HCT116 (cell line): Measurements from ENCODE around the gene SEC23A. TPM values are rescaled to one million over a fixed set of nuclear protein-coding genes. Genes with fewer than 3 reads are reported as not detected.

Source experiments
- ATF3 ChIP-seq: IDR thresholded peaks from 2 replicates; pipeline ENCODE4 v1.6.1; 2012
- EGR1 ChIP-seq: IDR thresholded peaks from 2 replicates; pipeline ENCODE4 v1.6.1; 2012; ENCODE audit warnings: low read depth
- EZH2 ChIP-seq: fragments of 200-600 bp; sonication (generic); IDR thresholded peaks from 2 replicates; pipeline ENCODE4 v1.6.1; 2017; ENCODE audit warnings: antibody characterized with exemption, mixed run types
- EZH2phosphoT487 ChIP-seq: fragments of 200-600 bp; IDR thresholded peaks from 2 replicates; pipeline ENCODE4 v1.6.1; 2018; ENCODE audit warnings: antibody characterized with exemption, borderline replicate concordance
- FOSL1 ChIP-seq: IDR thresholded peaks from 2 replicates; pipeline ENCODE4 v1.6.1; 2012; ENCODE audit warnings: low read depth
- JUND ChIP-seq: IDR thresholded peaks from 2 replicates; pipeline ENCODE4 v1.6.1; 2012
- REST ChIP-seq: IDR thresholded peaks from 2 replicates; pipeline ENCODE4 v1.6.1; 2012; ENCODE audit warnings: low read depth
- SIN3A ChIP-seq: IDR thresholded peaks from 2 replicates; pipeline ENCODE4 v1.6.1; 2012; ENCODE audit warnings: low read depth
- ZFX ChIP-seq: fragments of 450-650 bp; IDR thresholded peaks from 2 replicates; pipeline ENCODE4 v1.6.1; 2017
- total RNA-seq: library from RNA; stranded (reverse); gene quantifications from one replicate; pipeline ENCODE4 v1.2.1, GENCODE V29; 2021; ENCODE audit not compliant: unreplicated experiment

The SEC23A gene
- total RNA-seq, 1 experiment from 2014 or later: 81.7 TPM

GRCh38 chr14:39102969-39103957 is at the start of gene SEC23A (continued):
- TF ChIP-seq REST (no peak), JUND (no peak), ZFX (peak; percentile 59; the same call in 1 of the 2 replicates), ATF3 (no peak), EGR1 (peak; percentile 57; the same call in 1 of the 2 replicates), EZH2 (no peak), FOSL1 (no peak), SIN3A (peak; percentile 84), EZH2phosphoT487 (no peak)
- TF ChIP-seq, all 23 proteins: peak for 9
